Astrocyte of the cerebellum (primary cell): ENCODE measurements around the gene TMEM187.
A peak's percentile ranks its signal among the peaks of the same experiment; 100 is the strongest.

Source experiments
- DNase-seq: peaks from one replicate; pipeline ENCODE4 v3.0.0-alpha.2; 2011; ENCODE audit warnings: low read depth
- H3K4me3 ChIP-seq: 2 replicates; pipeline ENCODE4 v1.5.1; 2011; ENCODE audit warnings: mild to moderate bottlenecking, low read depth, low read length, moderate library complexity
- CTCF ChIP-seq: IDR thresholded peaks from 2 replicates; pipeline ENCODE4 v1.5.1; 2012; ENCODE audit warnings: low read length, low read depth, moderate library complexity, mild to moderate bottlenecking; ENCODE audit errors: missing control alignments
- in situ Hi-C: cut with HindIII; loops from 2 replicates; pipeline ENCODE4 v1.10.0; 2017; ENCODE audit warnings: low sequenced_read_pairs

The TMEM187 gene

GRCh38 chrX:153970357-153971123, 2.0 kb upstream of the TMEM187 start:
- in situ Hi-C loops = no loop called here
- H3K4me3 ChIP-seq = peak overlapping the region; percentile 85
- TF ChIP-seq CTCF = no peak
- DNase-seq = peak; percentile 29

GRCh38 chrX:153971124-153971449, 1.5 kb upstream of the TMEM187 start:
- DNase-seq = peak; percentile 60
- TF ChIP-seq CTCF = no peak
- H3K4me3 ChIP-seq = peak overlapping the region; percentile 85
- in situ Hi-C loops = no loop called here

GRCh38 chrX:153971450-153972367, 845 bp upstream of the TMEM187 start, which contains the start of gene HCFC1:
HCFC1 (minus strand) TSS chrX:153971818; CDS start chrX:153970840, 978 bp downstream.
- in situ Hi-C loops = no loop called here
- DNase-seq = peak; percentile 75
- peak within 1 kb of the TSS; percentile 85 for H3K4me3 ChIP-seq
- TF ChIP-seq CTCF = no peak

GRCh38 chrX:153973127-153974002, 811 bp downstream of the TMEM187 start:
- no peak for DNase-seq
- in situ Hi-C loops = no loop called here
- H3K4me3 ChIP-seq = peak overlapping the region; percentile 42
- no peak for TF ChIP-seq CTCF

- in situ Hi-C loops = no loop called here
- no peak for DNase-seq
- H3K4me3 ChIP-seq = no peak overlapping the region
- TF ChIP-seq CTCF = no peak
Measured at GRCh38 chrX:153974003-153974725, 1.6 kb downstream of the TMEM187 start.
